Left ventricle myocardium inferior (tissue), 1 donor: Measurements from ENCODE around the gene DGLUCY. TPM values are rescaled to one million over a fixed set of nuclear protein-coding genes. Genes with fewer than 3 reads are reported as not detected.
"Not testable (repeated sequence)": the region's sequence is repeated elsewhere in the genome, so short reads cannot be mapped to it uniquely, and the experiment has no call there.

Experiments used
- DNase-seq: peaks from one replicate; pipeline ENCODE4 v3.0.0-alpha.2; 2020
- H3K27ac ChIP-seq: fragments of 200-600 bp; replicated peaks from 2 replicates; pipeline ENCODE4 v1.8.0; 2021
- H3K27me3 ChIP-seq: fragments of 200-600 bp; 2 replicates; pipeline ENCODE4 v1.8.0; 2021; ENCODE audit warnings: low read depth
- H3K36me3 ChIP-seq: fragments of 200-600 bp; 2 replicates; pipeline ENCODE4 v1.8.0; 2021
- H3K4me1 ChIP-seq: fragments of 200-600 bp; 2 replicates; pipeline ENCODE4 v1.8.0; 2021
- H3K4me3 ChIP-seq: fragments of 200-600 bp; 2 replicates; pipeline ENCODE4 v1.8.0; 2021; ENCODE audit warnings: mild to moderate bottlenecking, moderate library complexity
- H3K9me3 ChIP-seq: fragments of 200-600 bp; replicated peaks from 2 replicates; pipeline ENCODE4 v1.8.0; 2021
- intact Hi-C: fragments of 100-400 bp; cut with micrococcal nuclease; formaldehyde crosslinking; loops from one replicate; pipeline ENCODE4 v1.11.0; 2022
- total RNA-seq: library from RNA; stranded (reverse); fragmentation: NEBNext Ultra II Directional; extraction: Animal tissue kit (Norgen Biotek cat#: 25700); gene quantifications from one replicate; pipeline ENCODE4 v1.2.1, GENCODE V29; 2021
- TF ChIP-seq, protein P1 (sequence below): fragments of 200-600 bp; IDR thresholded peaks from 2 replicates; pipeline ENCODE4 v1.8.0; 2021; ENCODE audit warnings: antibody characterized with exemption, mild to moderate bottlenecking, borderline replicate concordance
- donor health status: DM: no; HTN: yes; CAD: no; lungs with severe emphysema.

The DGLUCY gene
- total RNA-seq, 1 donor from 2014 or later = 220 TPM

DNA sequence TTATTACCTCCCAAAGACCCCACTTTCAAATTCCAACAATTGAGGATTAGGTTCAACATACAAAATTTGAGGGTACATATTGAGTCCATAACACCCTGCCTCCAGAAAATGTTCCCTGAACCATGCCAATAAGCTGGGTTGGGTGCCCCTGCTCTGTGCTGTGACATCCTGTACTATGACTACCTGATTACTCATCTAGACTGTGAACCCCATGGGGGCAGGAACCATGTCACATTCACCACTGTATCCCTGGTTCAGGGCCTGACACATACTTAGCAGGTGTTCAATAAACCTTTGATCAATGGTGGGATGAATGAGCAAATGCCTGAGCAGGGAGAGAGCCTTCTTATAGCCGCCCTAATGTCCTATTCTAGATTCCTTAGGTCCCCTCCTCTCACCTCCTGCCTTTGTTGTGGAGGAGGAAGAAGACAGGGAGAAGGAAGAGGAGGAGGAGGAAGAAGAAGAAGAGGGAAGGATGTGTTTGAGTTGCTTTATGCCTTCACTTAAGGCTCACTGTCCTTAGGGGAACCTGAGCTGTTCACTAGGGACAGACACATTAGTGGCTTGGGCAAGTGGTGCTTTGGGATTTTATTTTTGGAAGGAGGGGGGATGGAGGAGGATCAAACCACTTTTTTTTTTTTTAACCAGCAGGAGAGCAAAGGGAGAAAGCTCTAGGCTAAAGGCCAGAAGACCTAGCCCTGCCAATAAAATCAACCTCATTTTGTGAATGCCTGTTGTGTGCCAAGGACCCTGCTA lies 109.3 kb downstream of the DGLUCY start:
- no peak for DNase-seq
- peak overlapping the region; percentile 42 for H3K27ac ChIP-seq
- no peak overlapping the region for H3K4me3 ChIP-seq
- no peaks in the 10 kb centered on the region for H3K27me3 ChIP-seq
- H3K36me3 ChIP-seq = peaks cover 57% of the 10 kb centered on the region
- intact Hi-C loops = no loop called here
- TF ChIP-seq, protein P1, sequence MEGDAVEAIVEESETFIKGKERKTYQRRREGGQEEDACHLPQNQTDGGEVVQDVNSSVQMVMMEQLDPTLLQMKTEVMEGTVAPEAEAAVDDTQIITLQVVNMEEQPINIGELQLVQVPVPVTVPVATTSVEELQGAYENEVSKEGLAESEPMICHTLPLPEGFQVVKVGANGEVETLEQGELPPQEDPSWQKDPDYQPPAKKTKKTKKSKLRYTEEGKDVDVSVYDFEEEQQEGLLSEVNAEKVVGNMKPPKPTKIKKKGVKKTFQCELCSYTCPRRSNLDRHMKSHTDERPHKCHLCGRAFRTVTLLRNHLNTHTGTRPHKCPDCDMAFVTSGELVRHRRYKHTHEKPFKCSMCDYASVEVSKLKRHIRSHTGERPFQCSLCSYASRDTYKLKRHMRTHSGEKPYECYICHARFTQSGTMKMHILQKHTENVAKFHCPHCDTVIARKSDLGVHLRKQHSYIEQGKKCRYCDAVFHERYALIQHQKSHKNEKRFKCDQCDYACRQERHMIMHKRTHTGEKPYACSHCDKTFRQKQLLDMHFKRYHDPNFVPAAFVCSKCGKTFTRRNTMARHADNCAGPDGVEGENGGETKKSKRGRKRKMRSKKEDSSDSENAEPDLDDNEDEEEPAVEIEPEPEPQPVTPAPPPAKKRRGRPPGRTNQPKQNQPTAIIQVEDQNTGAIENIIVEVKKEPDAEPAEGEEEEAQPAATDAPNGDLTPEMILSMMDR = no peak
- H3K9me3 ChIP-seq = no peaks in the 10 kb centered on the region
- H3K4me1 ChIP-seq = peaks cover 51% of the 10 kb centered on the region

DNA sequence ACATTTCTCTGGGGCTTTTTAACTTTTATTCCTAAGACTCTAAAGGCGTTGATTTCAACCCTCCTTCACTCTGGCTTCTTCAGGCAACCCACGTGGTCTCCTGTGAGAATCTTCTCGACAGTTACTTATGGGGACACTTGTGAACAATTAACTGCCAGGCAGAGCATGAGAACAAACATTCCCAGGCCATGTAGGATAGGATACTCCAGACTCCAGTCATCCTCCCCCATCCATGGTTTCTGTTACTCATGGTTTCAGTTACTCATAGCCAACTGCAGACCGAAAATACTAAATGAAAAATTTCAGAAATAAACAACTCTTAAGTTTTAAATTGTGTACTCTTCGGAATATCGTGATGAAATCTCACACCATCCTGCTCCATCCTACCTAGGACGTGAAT lies 111.2 kb downstream of the DGLUCY start:
- H3K27ac ChIP-seq = no peak overlapping the region
- no peak for DNase-seq
- H3K4me1 ChIP-seq = peaks cover 35% of the 10 kb centered on the region
- intact Hi-C loops = no loop called here
- H3K9me3 ChIP-seq = peaks cover 2% of the 10 kb centered on the region
- H3K27me3 ChIP-seq = no peaks in the 10 kb centered on the region
- H3K4me3 ChIP-seq = no peak overlapping the region
- TF ChIP-seq, protein P1 = no peak
- peaks cover 64% of the 10 kb centered on the region for H3K36me3 ChIP-seq

DNA sequence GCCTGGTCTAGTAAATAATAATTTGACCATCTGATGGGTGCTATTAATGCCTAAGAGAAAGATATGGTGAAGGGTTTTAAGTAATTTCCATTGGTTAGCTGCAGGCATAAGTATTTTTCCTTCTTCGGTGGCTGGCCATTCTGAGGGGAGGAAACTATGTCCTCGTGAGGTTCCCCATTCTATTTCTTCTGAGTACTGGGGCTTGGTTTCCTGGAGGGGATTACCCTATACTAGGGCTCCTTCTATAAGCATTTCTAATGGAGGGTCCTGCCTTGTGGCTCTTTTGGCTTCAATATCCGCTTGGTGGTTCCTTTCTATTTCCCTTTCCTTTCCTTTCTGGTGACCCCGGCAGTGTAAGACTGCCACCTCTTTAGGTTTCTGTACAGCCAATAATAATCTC lies 112.5 kb downstream of the DGLUCY start:
- H3K27me3 ChIP-seq, DNase-seq, H3K4me3 ChIP-seq, intact Hi-C loops, H3K27ac ChIP-seq: not testable (repeated sequence)
- peaks cover 77% of the 10 kb centered on the region for H3K36me3 ChIP-seq
- peaks cover 23% of the 10 kb centered on the region for H3K4me1 ChIP-seq
- H3K9me3 ChIP-seq = peaks cover 15% of the 10 kb centered on the region

DNA sequence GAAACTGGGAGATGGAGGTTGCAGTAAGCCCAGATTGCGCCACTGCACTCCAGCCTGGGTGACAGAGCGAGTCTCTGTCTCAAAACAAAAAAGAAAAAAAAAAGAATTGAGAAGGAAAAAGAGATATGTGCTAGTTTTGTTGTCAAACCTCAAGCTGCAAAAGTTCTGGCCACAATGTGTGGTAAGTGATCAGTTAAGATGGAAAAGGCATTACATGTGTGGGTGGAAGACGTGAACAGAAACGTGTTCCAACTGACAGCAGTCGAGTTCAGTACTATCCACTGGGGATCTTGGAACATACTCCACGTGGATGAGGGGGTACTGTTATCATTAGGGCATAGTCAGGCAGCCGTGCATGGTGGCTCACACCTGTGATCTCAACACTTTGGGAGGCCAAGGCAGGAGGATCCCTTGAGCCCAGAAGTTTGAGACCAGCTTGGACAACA lies 113.3 kb downstream of the DGLUCY start:
- TF ChIP-seq, protein P1 = no peak
- intact Hi-C loops = no loop called here
- Histone ChIP-seq H3K27me3 (no peaks in the 10 kb centered on the region), H3K4me1 (peaks cover 15% of the 10 kb centered on the region), H3K36me3 (peaks cover 71% of the 10 kb centered on the region), H3K9me3 (peaks cover 15% of the 10 kb centered on the region), H3K27ac (no peak overlapping the region), H3K4me3 (no peak overlapping the region)
- DNase-seq = no peak

DNA sequence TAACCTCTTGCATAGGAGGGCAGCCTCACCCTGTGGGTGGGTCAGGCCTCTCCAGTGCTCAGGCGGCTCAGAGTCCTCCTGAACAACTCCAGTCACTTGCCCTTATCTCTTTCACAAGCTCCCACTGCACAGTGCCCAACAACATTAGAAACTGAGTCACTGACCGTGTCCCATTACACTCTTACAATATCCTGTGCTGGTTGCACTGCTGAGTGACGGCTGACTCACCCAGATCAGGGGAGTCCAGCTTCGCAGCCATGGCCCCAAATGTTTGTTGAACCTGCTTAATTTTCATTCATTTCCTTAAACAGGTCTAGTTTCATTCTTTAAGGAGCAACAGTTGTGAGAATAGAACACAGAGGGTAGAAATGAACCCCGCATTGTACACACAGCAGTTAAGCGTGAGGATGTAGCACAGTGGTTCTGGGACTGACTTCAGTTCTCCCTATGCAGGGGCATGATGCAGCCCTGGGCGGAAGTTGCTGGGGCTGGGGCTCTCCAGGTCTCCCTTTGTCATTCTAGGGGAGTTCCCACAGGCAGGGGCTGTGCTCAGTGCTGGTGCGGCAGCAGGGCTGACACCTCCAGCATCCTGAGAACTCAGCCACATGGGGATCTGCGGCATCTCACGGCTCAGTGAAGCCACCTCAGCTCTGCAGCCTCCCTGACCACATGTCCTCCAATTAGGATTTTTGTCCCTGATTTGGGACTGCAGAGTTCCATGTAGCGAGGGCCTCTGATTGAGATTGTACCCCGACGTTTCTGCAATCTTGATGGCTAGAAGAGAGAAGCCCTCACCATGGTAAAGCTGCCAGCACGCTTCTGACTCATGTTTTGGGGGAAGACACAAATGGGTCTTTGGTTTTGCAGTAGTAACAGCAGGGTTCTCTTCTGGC lies 114.5 kb downstream of the DGLUCY start:
- Histone ChIP-seq H3K4me3 (no peak overlapping the region), H3K36me3 (peaks cover 68% of the 10 kb centered on the region), H3K27me3 (no peaks in the 10 kb centered on the region), H3K4me1 (peaks cover 3% of the 10 kb centered on the region), H3K27ac (no peak overlapping the region), H3K9me3 (peaks cover 15% of the 10 kb centered on the region)
- intact Hi-C loops = no loop called here
- TF ChIP-seq, protein P1 = no peak
- no peak for DNase-seq

DNA sequence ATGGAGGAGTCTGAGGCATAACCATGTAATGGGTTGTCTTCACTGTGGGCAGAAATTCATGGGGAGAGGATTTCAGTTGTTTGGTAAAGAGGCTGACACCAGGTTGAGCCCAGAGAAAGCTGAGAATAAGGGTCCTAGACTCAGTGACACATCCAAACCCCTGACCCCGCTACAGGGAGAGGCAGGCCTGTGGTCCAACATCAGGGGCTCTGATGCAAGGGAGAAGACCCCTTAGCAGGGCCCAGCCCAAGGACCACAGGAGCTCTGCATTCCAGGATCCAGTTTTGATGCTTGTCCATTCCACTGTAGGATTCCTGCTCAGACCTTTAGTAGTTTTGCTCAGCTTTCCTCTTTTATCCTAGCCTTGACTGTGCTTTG lies 115.1 kb downstream of the DGLUCY start:
- Histone ChIP-seq H3K36me3 (peaks cover 68% of the 10 kb centered on the region), H3K4me1 (no peaks in the 10 kb centered on the region), H3K27me3 (no peaks in the 10 kb centered on the region), H3K9me3 (peaks cover 20% of the 10 kb centered on the region), H3K27ac (no peak overlapping the region), H3K4me3 (no peak overlapping the region)
- no peak for DNase-seq
- TF ChIP-seq, protein P1 = no peak
- intact Hi-C loops = no loop called here
